Measurements from ENCODE around the gene PSMD1.

- TF ChIP-seq EZH2 (IDR thresholded peaks at IDR 0.05; ENCODE audit: borderline replicate concordance, low read depth, low read length, severe bottlenecking), result no peak
- no peak for TF ChIP-seq POLR2A (IDR thresholded peaks at IDR 0.05; ENCODE audit: low read depth, low read length)
- no peak for TF ChIP-seq CTCF (IDR thresholded peaks at IDR 0.05; ENCODE audit: extremely low read depth in 1 of 2, insufficient read depth in 1 of 2, low read depth in 1 of 2, low read length in 2 of 2)
- no peak for TF ChIP-seq MYC (IDR thresholded peaks at IDR 0.05; ENCODE audit: low read depth, low read length)
- no peak for TF ChIP-seq MAX (IDR thresholded peaks at IDR 0.05; ENCODE audit: insufficient read depth, insufficient read length)
- TF ChIP-seq POLR2AphosphoS5 (IDR thresholded peaks at IDR 0.05; ENCODE audit: insufficient read depth, low read depth, low read length), result no peak
- TF ChIP-seq JUN (IDR thresholded peaks at IDR 0.05; ENCODE audit: borderline replicate concordance, insufficient read depth, insufficient read length, low read depth), result no peak
These were observed 125.8 kb downstream of the PSMD1 start for GRCh38 chr2:231182513-231182899.
